CD4-positive, alpha-beta T cell treated with Interleukin-6 at 100 ng/mL for 8 hours (primary cell): ENCODE data around the gene DSCAML1.

Experiments
- DNase-seq: peaks from one replicate; pipeline ENCODE4 v3.0.0-alpha.2; 2020; ENCODE audit warnings: mixed read lengths, low spot score

Gene DSCAML1

GRCh38 chr11:117832511-117832910, 35.5 kb upstream of the DSCAML1 start:
- DNase-seq, result no peak

- no peak for DNase-seq
These were observed 34.8 kb upstream of the DSCAML1 start for GRCh38 chr11:117831661-117832415.

- DNase-seq, result no peak
These were observed 33.8 kb upstream of the DSCAML1 start for GRCh38 chr11:117830674-117831351.

- no peak for DNase-seq
These were observed 33.1 kb upstream of the DSCAML1 start for GRCh38 chr11:117830072-117830471.

- DNase-seq, result no peak
These were observed 32.3 kb upstream of the DSCAML1 start for GRCh38 chr11:117829369-117829725.

- peak; percentile 89 for DNase-seq
These were observed 31.8 kb upstream of the DSCAML1 start for GRCh38 chr11:117828611-117829368.

GRCh38 chr11:117827521-117828511, 30.8 kb upstream of the DSCAML1 start:
- peak; percentile 64 for DNase-seq

- DNase-seq, result no peak
These were observed 29.8 kb upstream of the DSCAML1 start for GRCh38 chr11:117826832-117827231.

GRCh38 chr11:117826190-117826570, 29.2 kb upstream of the DSCAML1 start:
- DNase-seq, result no peak

GRCh38 chr11:117825538-117826189, 28.6 kb upstream of the DSCAML1 start:
- no peak for DNase-seq

- no peak for DNase-seq
These were observed 27.8 kb upstream of the DSCAML1 start, which contains the start of gene FXYD2 for GRCh38 chr11:117824571-117825537. Gene FXYD2, minus strand, starts transcription at chr11:117824744. Its CDS starts 66 bp downstream, at chr11:117824678.

- DNase-seq, result no peak
These were observed 27.0 kb upstream of the DSCAML1 start for GRCh38 chr11:117823946-117824420.

- peak; percentile 66 for DNase-seq
These were observed 26.4 kb upstream of the DSCAML1 start for GRCh38 chr11:117823294-117823945.

- peak; percentile 52 for DNase-seq
These were observed 25.3 kb upstream of the DSCAML1 start for GRCh38 chr11:117822074-117823033.

- DNase-seq, result no peak
These were observed 24.4 kb upstream of the DSCAML1 start for GRCh38 chr11:117821431-117821830.

- DNase-seq, result no peak
These were observed 23.5 kb upstream of the DSCAML1 start for GRCh38 chr11:117820516-117820915.

GRCh38 chr11:117820071-117820470, 23.1 kb upstream of the DSCAML1 start:
- no peak for DNase-seq
